Neuronal stem cell (in vitro differentiated cells): ENCODE measurements around the gene ENPEP. TPM values are rescaled to one million over a fixed set of nuclear protein-coding genes. Genes with fewer than 3 reads are reported as not detected.
"Not testable (repeated sequence)": the region's sequence is repeated elsewhere in the genome, so short reads cannot be mapped to it uniquely, and the experiment has no call there.

Experiments used
- DNase-seq: peaks from one replicate; pipeline ENCODE4 v3.0.0-alpha.2; 2013; ENCODE audit warnings: low spot score
- H2AFZ ChIP-seq: one replicate; pipeline ENCODE4 v1.6.1; 2013; ENCODE audit warnings: mild to moderate bottlenecking, low read length, inconsistent platforms
- H2AK5ac ChIP-seq: 2 replicates; pipeline ENCODE4 v1.6.1; 2013; ENCODE audit warnings: low read depth, mild to moderate bottlenecking, inconsistent platforms, low read length, moderate library complexity, mixed read lengths
- H2BK120ac ChIP-seq: 2 replicates; pipeline ENCODE4 v1.6.1; 2013; ENCODE audit warnings: low read depth, mild to moderate bottlenecking, inconsistent platforms, low read length, moderate library complexity, mixed read lengths
- H2BK12ac ChIP-seq: one replicate; pipeline ENCODE4 v1.6.1; 2013; ENCODE audit warnings: low read length, inconsistent platforms
- H2BK15ac ChIP-seq: 2 replicates; pipeline ENCODE4 v1.6.1; 2013; ENCODE audit warnings: mild to moderate bottlenecking, low read length, inconsistent platforms, mixed read lengths
- H2BK5ac ChIP-seq: one replicate; pipeline ENCODE4 v1.6.1; 2013; ENCODE audit warnings: inconsistent platforms, mild to moderate bottlenecking, low read length, moderate library complexity
- H3K14ac ChIP-seq: one replicate; pipeline ENCODE4 v1.6.1; 2013; ENCODE audit warnings: low read length, inconsistent platforms
- H3K18ac ChIP-seq: 2 replicates; pipeline ENCODE4 v1.6.1; 2013; ENCODE audit warnings: low read length, inconsistent platforms
- H3K23ac ChIP-seq: 2 replicates; pipeline ENCODE4 v1.6.1; 2013; ENCODE audit warnings: low read depth, mild to moderate bottlenecking, mixed read lengths, low read length, inconsistent platforms; ENCODE audit not compliant: poor library complexity
- H3K27ac ChIP-seq: replicated peaks from 3 replicates; pipeline ENCODE4 v1.5.1; 2013; ENCODE audit warnings: low read length, inconsistent platforms
- H3K27me3 ChIP-seq, 3 experiments: 2 replicates each; pipeline ENCODE4 v1.6.1; 2013; ENCODE audit warnings: low read length in 3 of 3, mild to moderate bottlenecking in 2 of 3, inconsistent platforms in 1 of 3, low read depth in 1 of 3, mixed read lengths in 1 of 3, moderate library complexity in 1 of 3; ENCODE audit not compliant: control insufficient read depth in 3 of 3, insufficient read depth in 3 of 3
- H3K36me3 ChIP-seq, 2 donors: replicated peaks in 1 of 2; 2 replicates each; pipeline ENCODE4 v1.6.1; 2013; ENCODE audit warnings: low read length in 2 of 2; ENCODE audit not compliant: control insufficient read depth in 2 of 2, insufficient read depth in 2 of 2
- H3K4ac ChIP-seq: 2 replicates; pipeline ENCODE4 v1.6.1; 2013; ENCODE audit warnings: inconsistent platforms, mild to moderate bottlenecking, low read length, moderate library complexity
- H3K4me1 ChIP-seq, 2 donors: 1 replicate in 1 of 2; 2 replicates in 1 of 2; pipeline ENCODE4 v1.6.1; 2013; ENCODE audit warnings: low read length in 2 of 2, low read depth in 1 of 2; ENCODE audit not compliant: control insufficient read depth in 2 of 2, insufficient read depth in 1 of 2
- H3K4me2 ChIP-seq: one replicate; pipeline ENCODE4 v1.6.1; 2013; ENCODE audit warnings: mild to moderate bottlenecking, low read length, inconsistent platforms; ENCODE audit not compliant: insufficient read depth, poor library complexity, severe bottlenecking
- H3K4me3 ChIP-seq, 2 donors: 2 replicates each; pipeline ENCODE4 v1.5.1; 2013; ENCODE audit warnings: low read length in 2 of 2, mild to moderate bottlenecking in 2 of 2, inconsistent platforms in 1 of 2, moderate library complexity in 1 of 2
- H3K79me1 ChIP-seq: one replicate; pipeline ENCODE4 v1.6.1; 2013; ENCODE audit warnings: low read depth, mild to moderate bottlenecking, inconsistent platforms, low read length, moderate library complexity
- H3K9ac ChIP-seq: one replicate; pipeline ENCODE4 v1.6.1; 2013; ENCODE audit warnings: mild to moderate bottlenecking, low read depth, low read length, inconsistent platforms; ENCODE audit not compliant: poor library complexity
- H3K9me3 ChIP-seq, 2 donors: replicated peaks in 1 of 2; 2 replicates each; pipeline versions ENCODE3 to v1.6.1; 2013; ENCODE audit warnings: low read length in 2 of 2, mild to moderate bottlenecking in 2 of 2, inconsistent platforms in 1 of 2, low read depth in 1 of 2, mixed read lengths in 1 of 2, moderate library complexity in 1 of 2; ENCODE audit not compliant: control insufficient read depth in 2 of 2, insufficient read depth in 1 of 2
- H4K8ac ChIP-seq: one replicate; pipeline ENCODE4 v1.6.1; 2013; ENCODE audit warnings: low read depth, mild to moderate bottlenecking, inconsistent platforms, low read length, moderate library complexity
- H4K91ac ChIP-seq: one replicate; pipeline ENCODE4 v1.6.1; 2013; ENCODE audit warnings: low read length, low read depth, mild to moderate bottlenecking, inconsistent platforms; ENCODE audit not compliant: poor library complexity
- WGBS, 2 donors: extraction: QIAGEN DNeasy Blood & Tissue Kit; methylation state at CpG; one replicate each; pipeline ENCODE4 v1.1.7; 2013; ENCODE audit warnings: missing lambda C conversion rate in 2 of 2, mixed read lengths in 1 of 2; ENCODE audit not compliant: insufficient read length in 2 of 2, insufficient replicate concordance in 1 of 2; ENCODE audit errors: extremely low coverage in 2 of 2; 5-methylcytosine and 5-hydroxymethylcytosine counted together
- polyA plus RNA-seq, 2 experiments: library from polyadenylated mRNA; stranded (reverse); fragments of 200-250 nt; gene quantifications; one replicate each; pipeline ENCODE4 v1.2.3, GENCODE V29; 2013

Gene ENPEP, protein sequence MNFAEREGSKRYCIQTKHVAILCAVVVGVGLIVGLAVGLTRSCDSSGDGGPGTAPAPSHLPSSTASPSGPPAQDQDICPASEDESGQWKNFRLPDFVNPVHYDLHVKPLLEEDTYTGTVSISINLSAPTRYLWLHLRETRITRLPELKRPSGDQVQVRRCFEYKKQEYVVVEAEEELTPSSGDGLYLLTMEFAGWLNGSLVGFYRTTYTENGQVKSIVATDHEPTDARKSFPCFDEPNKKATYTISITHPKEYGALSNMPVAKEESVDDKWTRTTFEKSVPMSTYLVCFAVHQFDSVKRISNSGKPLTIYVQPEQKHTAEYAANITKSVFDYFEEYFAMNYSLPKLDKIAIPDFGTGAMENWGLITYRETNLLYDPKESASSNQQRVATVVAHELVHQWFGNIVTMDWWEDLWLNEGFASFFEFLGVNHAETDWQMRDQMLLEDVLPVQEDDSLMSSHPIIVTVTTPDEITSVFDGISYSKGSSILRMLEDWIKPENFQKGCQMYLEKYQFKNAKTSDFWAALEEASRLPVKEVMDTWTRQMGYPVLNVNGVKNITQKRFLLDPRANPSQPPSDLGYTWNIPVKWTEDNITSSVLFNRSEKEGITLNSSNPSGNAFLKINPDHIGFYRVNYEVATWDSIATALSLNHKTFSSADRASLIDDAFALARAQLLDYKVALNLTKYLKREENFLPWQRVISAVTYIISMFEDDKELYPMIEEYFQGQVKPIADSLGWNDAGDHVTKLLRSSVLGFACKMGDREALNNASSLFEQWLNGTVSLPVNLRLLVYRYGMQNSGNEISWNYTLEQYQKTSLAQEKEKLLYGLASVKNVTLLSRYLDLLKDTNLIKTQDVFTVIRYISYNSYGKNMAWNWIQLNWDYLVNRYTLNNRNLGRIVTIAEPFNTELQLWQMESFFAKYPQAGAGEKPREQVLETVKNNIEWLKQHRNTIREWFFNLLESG
- 0.95 TPM for polyA plus RNA-seq (2013, experiment 1 of 2)
- polyA plus RNA-seq (2013, experiment 2 of 2), result 0.87 TPM

DNA sequence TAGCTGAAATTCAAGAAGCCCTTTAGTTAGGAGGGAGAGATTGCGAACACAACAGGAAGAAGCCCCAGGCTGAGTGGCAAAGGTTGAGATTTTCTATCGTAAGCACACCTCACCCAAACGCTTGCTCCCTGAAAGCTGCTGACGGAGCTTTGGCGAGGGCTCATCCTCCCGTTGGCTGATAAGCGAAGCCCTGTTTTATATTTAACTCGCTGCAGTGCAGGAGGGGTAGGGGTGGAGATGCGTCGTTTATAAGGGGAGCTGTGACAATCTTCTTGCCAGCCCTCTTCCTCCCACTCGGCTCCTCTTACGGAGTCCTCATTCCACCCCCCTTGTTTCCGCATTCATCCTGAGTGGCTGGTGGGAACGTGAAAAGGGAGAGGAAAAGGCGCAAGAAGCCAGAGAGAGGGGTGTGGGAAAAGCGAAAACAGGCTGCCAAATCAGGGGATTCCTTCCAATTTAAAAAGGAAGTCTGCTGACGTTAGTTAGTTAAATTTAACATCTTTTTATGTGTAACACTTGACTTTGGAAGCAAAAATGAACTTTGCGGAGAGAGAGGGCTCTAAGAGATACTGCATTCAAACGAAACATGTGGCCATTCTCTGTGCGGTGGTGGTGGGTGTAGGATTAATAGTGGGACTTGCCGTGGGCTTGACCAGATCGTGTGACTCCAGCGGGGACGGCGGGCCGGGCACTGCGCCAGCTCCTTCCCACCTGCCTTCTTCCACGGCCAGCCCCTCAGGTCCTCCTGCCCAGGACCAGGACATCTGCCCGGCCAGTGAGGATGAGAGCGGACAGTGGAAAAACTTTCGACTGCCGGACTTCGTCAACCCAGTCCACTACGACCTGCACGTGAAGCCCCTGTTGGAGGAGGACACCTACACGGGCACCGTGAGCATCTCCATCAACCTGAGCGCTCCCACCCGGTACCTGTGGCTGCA, at the start of gene ENPEP:
TSS of gene ENPEP (plus strand) at position 275 of the 938 bp plus-strand sequence. CDS start at position 535, 260 bp downstream.
- H3K4me1 ChIP-seq, result peaks cover 0 to 3% of the 10 kb centered on the region in 2 donors
- H3K4me3 ChIP-seq, result no peak within 1 kb of the TSS
- H4K91ac ChIP-seq, result no peak within 1 kb of the TSS
- H3K27ac ChIP-seq, result no peak within 1 kb of the TSS
- no peak within 1 kb of the TSS for H3K4ac ChIP-seq
- no peak within 1 kb of the TSS for H4K8ac ChIP-seq
- peak within 1 kb of the TSS; percentile 23 for H3K23ac ChIP-seq
- WGBS, 2 donors, result no CpG with 5 or more reads among the region's 39 CpGs
- H3K9me3 ChIP-seq, result no peaks in the 10 kb centered on the region
- DNase-seq, result no peak
- H3K4me2 ChIP-seq, result peak within 1 kb of the TSS; percentile 11
- H3K27me3 ChIP-seq, result no peaks in the 10 kb centered on the region
- H3K36me3 ChIP-seq, result no peaks in the 10 kb centered on the region
- H2AFZ ChIP-seq, result no peak within 1 kb of the TSS
- peak within 1 kb of the TSS; percentile 21 for H3K9ac ChIP-seq
- H3K14ac ChIP-seq, result peak within 1 kb of the TSS; percentile 56
- peaks cover 2% of the 10 kb centered on the region for H3K79me1 ChIP-seq
- H2BK120ac ChIP-seq, result no peak within 1 kb of the TSS
- no peak within 1 kb of the TSS for H2BK5ac ChIP-seq
- peak within 1 kb of the TSS; percentile 56 for H2AK5ac ChIP-seq
- H2BK15ac ChIP-seq, result no peak within 1 kb of the TSS
- H3K18ac ChIP-seq, result peak within 1 kb of the TSS; percentile 87
- H2BK12ac ChIP-seq, result no peak within 1 kb of the TSS

DNA sequence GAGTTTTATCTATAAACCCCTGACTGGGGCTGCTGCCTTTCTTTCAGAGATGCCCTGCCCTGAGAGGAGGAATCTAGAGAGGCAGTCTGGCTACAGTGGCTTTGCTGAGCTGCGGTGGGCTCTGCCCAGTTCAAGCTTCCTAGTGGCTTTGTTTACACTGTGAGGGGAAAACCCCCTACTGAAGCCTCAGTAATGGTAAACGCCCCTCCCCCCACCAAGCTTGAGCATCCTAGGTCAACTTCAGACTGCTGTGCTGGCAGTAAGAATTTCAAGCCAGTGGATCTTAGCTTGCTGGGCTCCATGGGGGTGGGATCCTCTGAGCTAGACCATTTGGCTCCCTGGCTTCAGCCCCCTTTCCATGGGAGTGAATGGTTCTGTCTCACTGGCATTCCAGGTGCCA, 44.1 kb upstream of the ENPEP start:
- H3K27me3 ChIP-seq, result not testable (repeated sequence)

DNA sequence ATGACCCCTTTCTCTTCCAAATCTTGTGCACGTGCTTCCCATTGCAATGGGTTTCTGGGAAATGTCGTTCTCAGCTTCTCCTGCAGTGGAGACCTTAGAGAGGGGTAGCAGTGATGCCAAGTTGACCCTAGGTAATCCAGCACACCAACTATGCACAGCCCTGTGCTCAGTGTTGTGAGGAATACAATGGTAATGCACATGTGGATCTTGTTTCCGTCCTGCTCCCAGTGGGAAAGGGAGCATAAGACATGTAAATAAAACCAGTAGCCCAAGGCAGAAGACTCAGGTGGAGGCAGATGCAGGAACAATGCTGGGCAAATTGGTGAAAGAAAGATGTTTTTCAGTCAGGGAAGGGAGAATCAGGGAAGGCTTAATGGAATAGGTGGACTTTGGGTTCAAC, 38.7 kb upstream of the ENPEP start:
- not testable (repeated sequence) for H2AFZ ChIP-seq, H4K91ac ChIP-seq, H2BK120ac ChIP-seq, H3K36me3 ChIP-seq, H3K9me3 ChIP-seq, H3K9ac ChIP-seq, H3K4me3 ChIP-seq, H4K8ac ChIP-seq, H2AK5ac ChIP-seq, H3K4me1 ChIP-seq, H2BK12ac ChIP-seq, H3K18ac ChIP-seq, H3K23ac ChIP-seq, H3K4me2 ChIP-seq, H3K14ac ChIP-seq, H3K27me3 ChIP-seq, H2BK15ac ChIP-seq, H3K79me1 ChIP-seq, DNase-seq, H3K4ac ChIP-seq, H2BK5ac ChIP-seq, H3K27ac ChIP-seq
- WGBS, 2 donors, result no CpG with 5 or more reads among the region's 3 CpGs

More for the DNA sequence above, 44.1 kb upstream of the ENPEP start:
- H2AFZ ChIP-seq, H3K9me3 ChIP-seq, H2BK12ac ChIP-seq, H2BK15ac ChIP-seq, H3K79me1 ChIP-seq, H3K18ac ChIP-seq, H3K4me2 ChIP-seq, H3K23ac ChIP-seq, H3K14ac ChIP-seq, H2AK5ac ChIP-seq, H4K91ac ChIP-seq, DNase-seq, H2BK5ac ChIP-seq, H3K9ac ChIP-seq, H2BK120ac ChIP-seq, H3K4me1 ChIP-seq, H3K4me3 ChIP-seq, H4K8ac ChIP-seq, H3K36me3 ChIP-seq, H3K4ac ChIP-seq, H3K27ac ChIP-seq: not testable (repeated sequence)
- no CpG with 5 or more reads among the region's 2 CpGs for WGBS, 2 donors
